HepG2 (cell line): ENCODE measurements around the gene SNAI3. TPM values are rescaled to one million over a fixed set of nuclear protein-coding genes. Genes with fewer than 3 reads are reported as not detected.

Experiments
- ATF6 ChIP-seq: sonication (generic); formaldehyde crosslinking; conservative IDR thresholded peaks from 2 replicates; pipeline ENCODE4 v1.4.0; 2020; ENCODE audit warnings: missing genetic modification reagents
- CREBL2 ChIP-seq: sonication (generic); formaldehyde crosslinking; IDR thresholded peaks from 2 replicates; pipeline ENCODE4 v1.8.1; 2023; ENCODE audit warnings: missing genetic modification reagents, mild to moderate bottlenecking, borderline replicate concordance
- MNT ChIP-seq: fragments of 450-650 bp; IDR thresholded peaks from 2 replicates; pipeline ENCODE4 v1.6.1; 2016
- SIN3B ChIP-seq: fragments of 150-350 bp; IDR thresholded peaks from 2 replicates; pipeline ENCODE4 v1.6.1; 2014; ENCODE audit warnings: low read length
- SIX1 ChIP-seq: sonication (generic); formaldehyde crosslinking; IDR thresholded peaks from 2 replicates; pipeline ENCODE4 v1.4.0; 2020; ENCODE audit warnings: missing genetic modification reagents, borderline replicate concordance
- SMARCC2 ChIP-seq: fragments of 450-650 bp; IDR thresholded peaks from 2 replicates; pipeline ENCODE4 v1.6.1; 2017; ENCODE audit warnings: antibody characterized with exemption, mild to moderate bottlenecking
- SPEN ChIP-seq: sonication (generic); formaldehyde crosslinking; IDR thresholded peaks from 2 replicates; pipeline ENCODE4 v1.5.1; 2020; ENCODE audit warnings: low read depth, mild to moderate bottlenecking, missing genetic modification reagents
- XRCC5 ChIP-seq: fragments of 200-400 bp; formaldehyde crosslinking; optimal IDR thresholded peaks from 2 replicates; pipeline ENCODE3; 2017; ENCODE audit warnings: mild to moderate bottlenecking, low read length
- ZBTB40 ChIP-seq, 2 experiments: fragments of 450-650 bp in 1 of 2; sonication (generic) in 1 of 2; formaldehyde crosslinking in 1 of 2; IDR thresholded peaks; 2 replicates each; pipeline versions ENCODE4 v1.6.1 to v1.8.0; 2016 to 2022; ENCODE audit warnings: antibody characterized with exemption in 1 of 2, mild to moderate bottlenecking in 1 of 2, missing genetic modification reagents in 1 of 2
- ZBTB43 ChIP-seq: sonication (generic); formaldehyde crosslinking; conservative IDR thresholded peaks from 2 replicates; pipeline ENCODE4 v1.4.0; 2020; ENCODE audit warnings: missing genetic modification reagents
- ZNF225 ChIP-seq: sonication (generic); formaldehyde crosslinking; IDR thresholded peaks from 2 replicates; pipeline ENCODE4 v1.4.0; 2020; ENCODE audit warnings: mild to moderate bottlenecking, missing genetic modification reagents
- ZNF296 ChIP-seq: sonication (generic); formaldehyde crosslinking; conservative IDR thresholded peaks from 2 replicates; pipeline ENCODE4 v1.5.0; 2020; ENCODE audit warnings: mild to moderate bottlenecking, missing genetic modification reagents
- ZNF580 ChIP-seq: IDR thresholded peaks from 2 replicates; pipeline ENCODE4 v1.6.1; 2016; ENCODE audit warnings: low read depth, borderline replicate concordance
- polyA plus RNA-seq, 8 experiments: library from polyadenylated mRNA; depleted of rRNA in 3 of 8; stranded (reverse) in 7 of 8; unstranded in 1 of 8; fragments of >200 nt; fragmentation: Illumina TruSeq in 4 of 8; extraction: Trizol in 4 of 8; gene quantifications; 2 replicates each; pipeline versions ENCODE4 v1.2.1 to v1.2.3, GENCODE V29; 2011 to 2016; ENCODE audit warnings: low read depth in 4 of 8, missing spikeins in 1 of 8, mixed read lengths in 1 of 8; ENCODE audit not compliant: insufficient read depth in 1 of 8
- total RNA-seq, 5 experiments: library from RNA; depleted of rRNA; stranded (reverse); fragments of >200 nt; fragmentation: Illumina TruSeq; extraction: Trizol; gene quantifications; 2 replicates each; pipeline ENCODE4 v1.2.3, GENCODE V29; 2016; ENCODE audit warnings: low read depth in 1 of 5

Gene SNAI3
- total and polyA plus RNA-seq, 2 of the 13 experiments (the other 11 are each of a cell fraction or from before 2014, with no cell fraction given) = 0.09 to 0.18 TPM

- TF ChIP-seq ZBTB40 (IDR thresholded peaks at IDR 0.05) = no peak
- peak; percentile 79 for TF ChIP-seq ZBTB40 (CRISPR knock-in tag; IDR thresholded peaks at IDR 0.05)
- TF ChIP-seq ZNF225 (CRISPR knock-in tag) = peak; percentile 72; the same call in 1 of the 2 replicates
- 0 out of 2 replicates have a peak, but pooled peaks have one; percentile 71 for TF ChIP-seq CREBL2 (CRISPR knock-in tag)
- peak; percentile 98 for TF ChIP-seq SPEN (CRISPR knock-in tag)
- TF ChIP-seq SMARCC2 = peak; percentile 73; the same call in 1 of the 2 replicates
- peak; percentile 95 for TF ChIP-seq SIN3B
- TF ChIP-seq ZNF580 = peak; percentile 31; the same call in 1 of the 2 replicates
- peak; percentile 83 for TF ChIP-seq MNT
- TF ChIP-seq ZBTB43 (CRISPR knock-in tag) = peak; percentile 51; the same call in 1 of the 2 replicates
- TF ChIP-seq XRCC5 = peak; percentile 81
- TF ChIP-seq SIX1 (CRISPR knock-in tag) = no peak
- TF ChIP-seq ATF6 (CRISPR knock-in tag) = peak; percentile 76; the same call in 1 of the 2 replicates
- no peak for TF ChIP-seq ZNF296 (CRISPR knock-in tag)
These were observed 20.1 kb upstream of the SNAI3 start, which contains the start of the genes CTU2 and RNF166 (continued) for GRCh38 chr16:88706229-88706964.
